ENCODE results near the gene EFNA3.
A peak's percentile ranks its signal among the peaks of the same experiment; 100 is the strongest.

The EFNA3 gene

DNA sequence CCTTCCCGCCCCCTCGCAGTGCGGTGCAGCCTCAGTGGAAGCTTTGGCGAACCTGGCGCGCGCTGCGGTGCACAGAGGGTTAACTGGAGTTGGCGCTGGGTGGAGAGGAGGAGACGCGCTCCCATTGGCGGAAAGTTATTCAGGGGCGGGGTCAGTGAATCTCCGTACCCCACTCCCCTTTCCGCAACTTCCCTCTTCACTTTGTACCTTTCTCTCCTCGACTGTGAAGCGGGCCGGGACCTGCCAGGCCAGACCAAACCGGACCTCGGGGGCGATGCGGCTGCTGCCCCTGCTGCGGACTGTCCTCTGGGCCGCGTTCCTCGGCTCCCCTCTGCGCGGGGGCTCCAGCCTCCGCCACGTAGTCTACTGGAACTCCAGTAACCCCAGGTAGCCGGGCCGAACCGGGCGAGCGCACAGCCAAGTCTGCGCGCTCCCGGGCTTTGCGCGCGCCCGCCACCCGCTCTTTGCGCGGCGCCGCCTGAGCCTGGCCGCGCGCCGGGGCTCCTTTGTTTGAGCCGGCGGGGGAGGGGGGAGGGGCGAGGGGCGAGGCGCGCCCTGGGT lies 15.0 kb upstream of the EFNA3 start, which contains the start of gene EFNA4:
TSS of gene EFNA4 (plus strand) at position 191 of the 561 bp plus-strand sequence. CDS start at position 275, 84 bp downstream.
- H3K4me3 ChIP-seq = peak within 1 kb of the TSS; percentile 73 to 93 (median 87)
- peak within 1 kb of the TSS in 20 of 21 experiments; percentile 55 to 94 (median 83) for H3K27ac ChIP-seq

- Histone ChIP-seq H3K4me3 (peak overlapping the region; percentile 73 to 93 (median 87)), H3K27ac (peak overlapping the region in 20 of 21 experiments; percentile 55 to 94 (median 83))
These were observed 14.4 kb upstream of the EFNA3 start for GRCh38 chr1:155064111-155064831.

- Histone ChIP-seq H3K27ac (no peak overlapping the region), H3K4me3 (peak overlapping the region in 1 of 7 experiments; percentile 8)
These were observed 13.7 kb upstream of the EFNA3 start for GRCh38 chr1:155064832-155065429.

DNA sequence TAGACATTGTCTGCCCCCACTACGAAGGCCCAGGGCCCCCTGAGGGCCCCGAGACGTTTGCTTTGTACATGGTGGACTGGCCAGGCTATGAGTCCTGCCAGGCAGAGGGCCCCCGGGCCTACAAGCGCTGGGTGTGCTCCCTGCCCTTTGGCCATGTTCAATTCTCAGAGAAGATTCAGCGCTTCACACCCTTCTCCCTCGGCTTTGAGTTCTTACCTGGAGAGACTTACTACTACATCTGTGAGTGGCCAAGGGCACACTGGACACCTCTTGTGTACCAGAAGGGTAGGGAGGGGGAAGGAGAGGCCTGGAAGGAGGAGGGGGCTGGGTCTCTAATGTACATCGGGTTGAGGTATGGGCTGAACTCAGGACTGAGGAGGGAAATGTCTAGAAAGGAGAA lies 11.9 kb upstream of the EFNA3 start:
- Histone ChIP-seq H3K27ac (no peak overlapping the region), H3K4me3 (no peak overlapping the region)

- Histone ChIP-seq H3K4me3 (no peak overlapping the region), H3K27ac (no peak overlapping the region)
These were observed 10.0 kb upstream of the EFNA3 start for GRCh38 chr1:155068599-155068998.

DNA sequence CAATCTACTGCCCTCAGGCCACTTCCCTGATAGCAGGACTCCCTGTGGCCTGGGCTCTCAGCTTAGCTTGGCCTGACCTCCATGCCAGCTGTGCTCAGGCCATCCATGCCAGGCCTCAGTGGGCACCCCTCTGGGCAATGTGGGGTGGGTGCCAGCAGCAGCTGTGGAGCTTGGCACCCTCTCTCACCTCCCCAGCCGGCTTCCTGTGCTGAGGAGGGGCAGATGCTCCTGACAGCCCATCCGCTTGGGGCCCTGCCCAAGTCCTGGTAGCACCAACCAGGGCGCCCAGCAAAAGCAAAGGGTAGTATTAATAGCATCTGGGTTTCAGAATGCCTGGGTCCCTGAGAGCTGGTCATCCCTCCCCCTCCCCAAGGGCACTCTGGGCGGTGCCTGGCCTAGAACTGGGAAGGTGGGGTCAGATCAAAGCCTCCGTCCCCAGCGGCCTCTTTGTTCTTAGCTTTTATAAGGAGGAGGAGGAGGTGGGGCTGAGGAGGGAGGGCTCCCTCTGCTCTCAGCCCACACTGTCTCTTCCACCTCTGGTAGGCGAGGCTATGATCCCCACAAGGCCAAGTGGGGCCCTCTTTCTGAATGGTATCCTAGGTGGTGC lies 9.0 kb upstream of the EFNA3 start:
- no peak overlapping the region for H3K4me3 ChIP-seq
- peak overlapping the region in 8 of 21 experiments; percentile 33 to 83 (median 76) for H3K27ac ChIP-seq

GRCh38 chr1:155070158-155070621 lies 8.4 kb upstream of the EFNA3 start:
- Histone ChIP-seq H3K4me3 (peak overlapping the region in 3 of 7 experiments; percentile 26 to 37 (median 27)), H3K27ac (peak overlapping the region in 15 of 21 experiments; percentile 37 to 83 (median 75))

DNA sequence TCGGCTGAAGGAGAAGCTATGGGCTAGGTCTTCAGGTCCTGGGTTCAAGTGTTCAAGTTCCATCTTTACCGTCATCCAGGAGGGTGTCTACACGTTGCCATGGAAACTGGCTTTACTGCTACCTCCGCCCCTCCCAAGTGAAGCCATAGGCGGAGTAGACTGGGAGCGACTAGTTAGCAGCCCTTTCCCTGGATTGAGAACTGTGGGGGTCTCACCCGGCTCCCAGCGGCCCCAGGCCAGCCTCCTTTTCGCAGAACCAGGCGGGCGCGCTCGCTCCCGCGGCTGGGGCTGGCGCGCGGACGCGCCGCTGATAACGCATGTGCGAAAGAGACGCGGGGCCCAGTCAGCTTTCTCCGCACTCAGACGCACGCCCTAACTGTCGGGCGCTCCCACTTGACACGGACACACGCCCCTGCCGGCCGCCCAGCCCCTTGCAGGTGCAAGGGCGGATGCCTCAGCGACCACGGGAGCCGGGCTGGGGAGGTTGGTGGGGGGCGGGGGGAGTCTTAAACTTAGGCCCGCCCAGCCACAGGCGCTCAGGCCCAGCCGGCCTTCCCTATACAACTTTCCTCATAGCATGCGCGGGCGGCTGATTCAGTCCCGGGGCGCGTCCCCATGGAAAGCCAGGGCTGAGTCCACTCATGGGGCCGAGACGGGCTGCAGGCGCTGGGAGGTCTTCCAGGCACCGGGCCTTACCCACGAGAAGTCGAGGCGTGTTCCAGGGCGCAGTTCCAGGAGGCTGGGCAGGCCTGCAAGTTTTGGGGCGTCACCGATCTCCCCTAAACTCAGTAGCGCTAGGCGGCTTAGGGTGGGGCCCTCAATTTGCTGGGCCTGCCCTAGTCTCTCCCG lies 7.7 kb upstream of the EFNA3 start:
- Histone ChIP-seq H3K4me3 (peak overlapping the region; percentile 20 to 37 (median 27)), H3K27ac (peak overlapping the region in 19 of 21 experiments; percentile 24 to 83 (median 74))

- Histone ChIP-seq H3K4me3 (peak overlapping the region in 1 of 7 experiments; percentile 37), H3K27ac (peak overlapping the region in 16 of 21 experiments; percentile 32 to 83 (median 76))
These were observed 6.9 kb upstream of the EFNA3 start for GRCh38 chr1:155071701-155072100.

GRCh38 chr1:155072531-155073289 lies 5.9 kb upstream of the EFNA3 start:
- Histone ChIP-seq H3K4me3 (no peak overlapping the region), H3K27ac (peak overlapping the region in 13 of 21 experiments; percentile 8 to 82 (median 63))

GRCh38 chr1:155073377-155074242 lies 5.0 kb upstream of the EFNA3 start:
- no peak overlapping the region for H3K4me3 ChIP-seq
- H3K27ac ChIP-seq = peak overlapping the region in 13 of 21 experiments; percentile 11 to 82 (median 63)

GRCh38 chr1:155075535-155075934 lies 3.1 kb upstream of the EFNA3 start:
- H3K4me3 ChIP-seq = no peak overlapping the region
- H3K27ac ChIP-seq = peak overlapping the region in 4 of 21 experiments; percentile 14 to 80 (median 36)

DNA sequence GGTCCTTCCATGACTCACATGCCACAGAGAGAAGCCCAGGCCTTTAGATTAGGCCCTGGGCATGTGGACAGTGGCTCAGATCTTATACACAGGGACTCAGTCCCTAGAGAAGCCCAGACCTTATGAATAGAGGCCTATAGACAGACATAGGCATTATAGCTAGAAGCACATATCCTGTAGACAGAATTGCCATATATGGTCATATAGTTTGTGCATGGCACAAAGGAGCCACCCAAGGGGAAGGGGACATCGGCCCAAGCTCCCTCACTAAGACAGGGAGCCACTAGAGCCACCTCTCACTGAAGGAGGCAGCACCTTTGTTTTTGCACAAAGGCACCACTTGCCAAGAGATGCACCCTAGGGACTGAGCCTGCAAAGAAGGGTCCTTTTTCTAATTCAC lies 2.3 kb upstream of the EFNA3 start:
- Histone ChIP-seq H3K27ac (peak overlapping the region in 2 of 21 experiments; percentile 20 to 90), H3K4me3 (no peak overlapping the region)

DNA sequence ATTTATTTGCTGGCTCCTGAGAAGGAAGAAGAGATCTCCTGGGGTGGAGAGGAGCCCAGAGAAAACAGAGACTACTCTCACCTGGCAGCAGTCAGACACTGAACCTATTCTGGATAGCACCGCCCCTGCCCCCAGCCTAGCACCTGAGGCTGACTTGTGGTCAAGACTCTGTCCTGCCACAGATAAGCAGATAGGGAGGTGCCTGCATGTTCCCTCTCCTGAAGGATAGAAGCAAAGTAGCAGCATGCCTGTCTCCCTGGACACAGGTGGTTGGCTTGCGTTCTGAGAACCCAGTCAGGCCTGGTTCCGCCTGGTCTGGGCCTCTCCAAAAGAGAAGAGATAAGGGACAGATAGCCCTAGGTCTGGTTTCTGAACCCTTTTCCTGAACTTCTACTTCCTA lies 1.3 kb upstream of the EFNA3 start:
- Histone ChIP-seq H3K4me3 (no peak overlapping the region), H3K27ac (peak overlapping the region in 5 of 21 experiments; percentile 6 to 90 (median 86))

DNA sequence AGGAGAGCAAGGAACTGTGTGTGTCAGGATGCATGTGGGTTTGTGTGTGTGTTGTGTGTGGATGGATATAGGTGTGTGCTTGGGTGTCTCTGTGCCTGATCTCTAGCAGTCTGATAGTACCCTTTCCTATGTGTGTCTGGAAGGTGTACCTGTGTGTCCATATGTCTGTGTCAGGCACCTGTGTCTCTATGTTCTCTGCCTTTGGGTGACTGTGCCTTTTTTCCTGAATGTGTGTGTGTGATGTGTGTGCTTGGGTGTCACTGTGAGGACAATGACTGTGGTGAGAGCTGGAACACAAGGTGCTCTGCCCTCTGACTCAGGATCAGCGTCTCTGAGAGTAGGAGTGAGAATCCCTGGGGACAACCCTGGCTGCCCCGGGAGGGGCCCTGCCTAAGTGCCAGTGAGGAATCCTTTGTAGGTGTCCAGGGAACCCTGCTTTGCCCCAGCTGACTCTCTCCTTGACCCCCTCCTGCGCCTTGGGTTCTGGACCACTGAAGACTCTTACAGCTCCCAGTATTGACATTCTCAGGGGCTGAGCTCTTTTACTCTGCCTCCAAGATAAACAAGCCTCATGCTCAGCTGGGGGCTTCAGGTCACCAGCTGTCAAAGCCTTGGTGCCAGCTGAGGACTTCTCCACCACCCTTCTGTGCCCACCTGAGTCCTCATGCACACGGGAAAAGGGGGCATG lies 735 bp upstream of the EFNA3 start:
- Histone ChIP-seq H3K4me3 (peak overlapping the region in 2 of 7 experiments; percentile 51 to 62), H3K27ac (peak overlapping the region in 15 of 21 experiments; percentile 18 to 90 (median 72))

DNA sequence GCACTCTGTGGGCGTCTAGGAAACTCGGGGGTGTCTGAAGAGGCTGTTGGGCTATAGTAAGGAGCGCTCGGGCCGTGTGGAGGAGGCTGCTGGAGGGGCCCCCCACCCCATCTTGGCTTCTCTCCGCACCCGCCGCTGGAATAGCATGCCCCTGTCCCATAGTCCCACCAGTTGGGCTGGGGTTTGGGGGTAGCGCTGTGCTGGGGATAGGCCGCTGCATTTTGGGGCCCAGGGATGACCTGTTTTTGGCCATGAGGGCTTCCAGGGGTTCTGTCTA lies 511 bp downstream of the EFNA3 start:
- H3K27ac ChIP-seq = peak overlapping the region in 20 of 21 experiments; percentile 20 to 90 (median 78)

More for the DNA sequence above, 511 bp downstream of the EFNA3 start:
- H3K4me3 ChIP-seq = peak overlapping the region; percentile 40 to 62 (median 51)
